Calu3 (cell line): ENCODE measurements around the gene NELFA. TPM values are rescaled to one million over a fixed set of nuclear protein-coding genes. Genes with fewer than 3 reads are reported as not detected.

Experiments
- BruUV-seq: library from RNA; stranded (reverse); fragments of 400-500 nt; replicated peaks from 2 replicates; lab custom pipeline; 2021; lab: Mats Ljungman, UMichigan
- CTCF ChIA-PET: fragments of 300-600 bp; sonication (Branson Sonifier 250); formaldehyde crosslinking; loops from one replicate; lab custom pipeline; 2022; ENCODE audit warnings: antibody characterized with exemption; lab: Charles Lee
- DNase-seq: peaks from one replicate; pipeline ENCODE4 v3.0.0; 2022
- H3K27ac Mint-ChIP-seq: one replicate; pipeline ENCODE4 v1.8.0; 2022; ENCODE audit warnings: mixed read lengths; ENCODE audit not compliant: unreplicated experiment
- H3K27me3 Mint-ChIP-seq: one replicate; pipeline ENCODE4 v1.8.0; 2022; ENCODE audit warnings: mixed read lengths; ENCODE audit not compliant: unreplicated experiment
- H3K36me3 Mint-ChIP-seq: one replicate; pipeline ENCODE4 v1.8.0; 2022; ENCODE audit warnings: mild to moderate bottlenecking, moderate library complexity, mixed read lengths; ENCODE audit not compliant: insufficient read depth, unreplicated experiment
- H3K4me1 Mint-ChIP-seq: one replicate; pipeline ENCODE4 v1.8.0; 2022; ENCODE audit warnings: mild to moderate bottlenecking, low read depth, mixed read lengths; ENCODE audit not compliant: unreplicated experiment
- H3K4me3 Mint-ChIP-seq: one replicate; pipeline ENCODE4 v1.8.0; 2022; ENCODE audit warnings: mild to moderate bottlenecking, low read depth, moderate library complexity, mixed read lengths; ENCODE audit not compliant: unreplicated experiment
- H3K9me3 Mint-ChIP-seq: one replicate; pipeline ENCODE4 v1.8.0; 2022; ENCODE audit warnings: low read depth, mixed read lengths; ENCODE audit not compliant: unreplicated experiment
- CTCF ChIP-seq: fragments of 200-600 bp; IDR thresholded peaks from one replicate; pipeline ENCODE4 v1.8.0; 2022; ENCODE audit warnings: antibody characterized with exemption; ENCODE audit not compliant: unreplicated experiment
- intact Hi-C: fragments of 100-400 bp; cut with micrococcal nuclease; formaldehyde crosslinking; loops from one replicate; pipeline ENCODE4 v1.10.0; 2022; ENCODE audit not compliant: unreplicated experiment
- total RNA-seq: library from RNA; stranded (reverse); gene quantifications from 2 replicates; pipeline ENCODE4 v1.2.3, GENCODE V29; 2022

Gene NELFA
- total RNA-seq, 1 experiment from 2014 or later = 29.9 TPM

- H3K4me1 Mint-ChIP-seq = no peaks in the 10 kb centered on the region
- no peak overlapping the region for H3K4me3 Mint-ChIP-seq
- no peaks in the 10 kb centered on the region for H3K9me3 Mint-ChIP-seq
- H3K36me3 Mint-ChIP-seq = no peaks in the 10 kb centered on the region
- CTCF ChIA-PET = no interaction called here
- no peaks in the 10 kb centered on the region for H3K27me3 Mint-ChIP-seq
- H3K27ac Mint-ChIP-seq = no peak overlapping the region
- no TSS peak for BruUV-seq
- no peak for TF ChIP-seq CTCF
- intact Hi-C loops = loop anchor here (10.0 kb wide), 1 partner anchor 239 kb away; no protein-coding TSS in a partner anchor
- no peak for DNase-seq
These were observed 62.9 kb downstream of the NELFA start for GRCh38 chr4:1945912-1946311.

GRCh38 chr4:1945124-1945895 is 63.5 kb downstream of the NELFA start:
- H3K27ac Mint-ChIP-seq = no peak overlapping the region
- DNase-seq = no peak
- TF ChIP-seq CTCF = no peak
- peaks cover 5% of the 10 kb centered on the region for H3K36me3 Mint-ChIP-seq
- CTCF ChIA-PET = no interaction called here
- H3K4me3 Mint-ChIP-seq = no peak overlapping the region
- BruUV-seq = no TSS peak
- H3K4me1 Mint-ChIP-seq = no peaks in the 10 kb centered on the region
- no peaks in the 10 kb centered on the region for H3K27me3 Mint-ChIP-seq
- no peaks in the 10 kb centered on the region for H3K9me3 Mint-ChIP-seq
- intact Hi-C loops = loop anchor here (10.0 kb wide), 1 partner anchor 239 kb away; no protein-coding TSS in a partner anchor

GRCh38 chr4:1943928-1944327 is 64.8 kb downstream of the NELFA start:
- intact Hi-C loops = loop anchor here (10.0 kb wide), 1 partner anchor 241 kb away; no protein-coding TSS in a partner anchor
- Mint-ChIP-seq H3K27me3 (no peaks in the 10 kb centered on the region), H3K4me1 (no peaks in the 10 kb centered on the region), H3K9me3 (no peaks in the 10 kb centered on the region), H3K36me3 (peaks cover 10% of the 10 kb centered on the region), H3K27ac (no peak overlapping the region), H3K4me3 (no peak overlapping the region)
- no peak for TF ChIP-seq CTCF
- DNase-seq = no peak
- BruUV-seq = no TSS peak
- CTCF ChIA-PET = interaction anchor here (0.6 kb wide), 1 partner anchor 28 kb away, joined by 4 read pairs; no protein-coding TSS in a partner anchor

- no peak for DNase-seq
- Mint-ChIP-seq H3K27me3 (no peaks in the 10 kb centered on the region), H3K36me3 (peaks cover 17% of the 10 kb centered on the region), H3K27ac (peak overlapping the region; percentile 23), H3K9me3 (no peaks in the 10 kb centered on the region), H3K4me1 (no peaks in the 10 kb centered on the region), H3K4me3 (no peak overlapping the region)
- BruUV-seq = no TSS peak
- CTCF ChIA-PET = no interaction called here
- TF ChIP-seq CTCF = no peak
- intact Hi-C loops = loop anchor here (10.0 kb wide), 1 partner anchor 244 kb away; no protein-coding TSS in a partner anchor
These were observed 68.2 kb downstream of the NELFA start for GRCh38 chr4:1940566-1940965.
